HG02840 (cell line): ENCODE data around the gene LRRC4B.
"Not testable (repeated sequence)": the region's sequence is repeated elsewhere in the genome, so short reads cannot be mapped to it uniquely, and the experiment has no call there.

Experiments
- ATAC-seq: cut with Tn5 transposase; IDR thresholded peaks from one replicate; pipeline ENCODE4 v1.9.1; 2021; ENCODE audit warnings: mild to moderate bottlenecking, moderate library complexity, moderate number of reproducible peaks; ENCODE audit not compliant: unreplicated experiment, low FRiP score

Gene LRRC4B

GRCh38 chr19:50535672-50536187, 32.5 kb downstream of the LRRC4B start:
- no peak for ATAC-seq

GRCh38 chr19:50534478-50534877, 33.8 kb downstream of the LRRC4B start:
- no peak for ATAC-seq

- no peak for ATAC-seq
Measured at GRCh38 chr19:50532952-50533351, 35.3 kb downstream of the LRRC4B start.

- no peak for ATAC-seq
Measured at GRCh38 chr19:50531171-50531612, 37.0 kb downstream of the LRRC4B start.

GRCh38 chr19:50528052-50528451, 40.2 kb downstream of the LRRC4B start:
- ATAC-seq = not testable (repeated sequence)

- no peak for ATAC-seq
Measured at GRCh38 chr19:50522881-50523280, 45.4 kb downstream of the LRRC4B start.

GRCh38 chr19:50520822-50521465, 47.3 kb downstream of the LRRC4B start:
- ATAC-seq = no peak

- no peak for ATAC-seq
Measured at GRCh38 chr19:50519006-50519575, 49.1 kb downstream of the LRRC4B start.

- ATAC-seq = no peak
Measured at GRCh38 chr19:50518091-50519005, 49.9 kb downstream of the LRRC4B start.

GRCh38 chr19:50517704-50518075, 50.5 kb downstream of the LRRC4B start:
- no peak for ATAC-seq

- ATAC-seq = no peak
Measured at GRCh38 chr19:50516964-50517703, 51.1 kb downstream of the LRRC4B start.

GRCh38 chr19:50516456-50516855, 51.8 kb downstream of the LRRC4B start:
- no peak for ATAC-seq

- no peak for ATAC-seq
Measured at GRCh38 chr19:50515168-50515561, 53.1 kb downstream of the LRRC4B start.

- ATAC-seq = no peak
Measured at GRCh38 chr19:50514346-50515167, 53.7 kb downstream of the LRRC4B start.

- no peak for ATAC-seq
Measured at GRCh38 chr19:50513746-50514345, 54.4 kb downstream of the LRRC4B start, which contains the start of gene ASPDH. Gene ASPDH (minus strand): TSS chr19:50513913. CDS start chr19:50513823, 90 bp downstream.

- no peak for ATAC-seq
Measured at GRCh38 chr19:50512999-50513745, 55.1 kb downstream of the LRRC4B start.

- no peak for ATAC-seq
Measured at GRCh38 chr19:50512112-50512998, 55.9 kb downstream of the LRRC4B start.
